ENCODE measurements around the gene BLNK.

GRCh38 chr10:96259150-96259549 lies 12.2 kb downstream of the BLNK start:
- TF ChIP-seq CTCF (IDR thresholded peaks at IDR 0.05) (no peak), EP300 (IDR thresholded peaks at IDR 0.05) (no peak), POLR2AphosphoS5 (IDR thresholded peaks at IDR 0.05) (no peak)
